HG02642 (cell line): ENCODE measurements around the gene KLF5.
"Not testable (repeated sequence)": the region's sequence is repeated elsewhere in the genome, so short reads cannot be mapped to it uniquely, and the experiment has no call there.

ENCODE experiments used
- ATAC-seq: cut with Tn5 transposase; IDR thresholded peaks from one replicate; pipeline ENCODE4 v1.9.1; 2021; ENCODE audit warnings: mild to moderate bottlenecking; ENCODE audit not compliant: unreplicated experiment, poor library complexity

KLF5 gene

GRCh38 chr13:73082471-73082870 lies 23.7 kb downstream of the KLF5 start:
- no peak for ATAC-seq

DNA sequence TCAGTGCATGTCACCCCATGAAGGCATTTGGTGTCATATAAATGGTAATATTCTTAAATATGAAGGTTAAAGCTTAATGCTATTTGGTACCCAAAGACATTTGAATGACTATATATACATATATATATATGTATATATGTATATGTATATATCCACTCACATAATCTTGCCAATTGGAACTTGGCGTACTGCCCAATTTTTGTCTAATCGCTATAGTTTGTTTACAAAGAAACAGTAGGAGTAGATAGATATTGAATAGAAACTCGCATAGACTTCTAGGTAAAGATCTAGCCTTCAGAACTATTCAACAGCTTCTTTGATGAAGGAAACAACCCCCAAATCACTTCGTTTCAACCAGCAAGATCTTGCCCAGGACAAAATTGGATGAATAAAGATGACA lies 24.1 kb downstream of the KLF5 start:
- ATAC-seq = no peak

DNA sequence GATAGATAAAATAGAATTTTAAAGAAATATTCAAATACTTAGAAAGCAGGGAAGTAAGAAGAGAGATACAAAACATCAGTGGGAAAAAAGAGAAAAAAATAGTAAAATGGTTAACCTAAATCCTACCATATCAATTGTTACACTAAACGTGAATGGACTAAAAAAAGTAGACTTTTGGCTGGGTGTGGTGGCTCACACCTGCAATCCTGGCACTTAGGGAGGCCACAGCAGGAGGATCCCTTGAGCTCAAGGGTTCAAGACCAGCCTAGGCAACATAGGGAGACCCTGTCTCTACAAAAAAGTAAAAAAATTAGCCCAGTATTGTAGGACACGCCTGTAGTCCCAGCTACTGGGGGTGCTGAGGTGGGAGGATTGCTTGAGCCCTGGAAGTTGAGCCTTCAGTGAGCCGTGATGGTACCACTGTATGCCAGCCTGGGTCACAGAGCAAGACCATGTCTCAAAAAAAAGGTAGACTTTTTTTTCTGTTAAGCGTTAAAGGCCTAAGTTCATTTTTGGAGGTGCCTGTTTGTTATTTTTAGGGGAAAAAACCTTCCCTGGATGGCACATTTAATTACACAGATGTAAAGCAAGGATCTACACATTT lies 29.6 kb downstream of the KLF5 start:
- ATAC-seq = no peak

GRCh38 chr13:73089213-73089612 lies 30.4 kb downstream of the KLF5 start:
- no peak for ATAC-seq

- ATAC-seq = no peak
These were observed 31.5 kb downstream of the KLF5 start for GRCh38 chr13:73090116-73090822.

GRCh38 chr13:73090823-73091187 lies 32.0 kb downstream of the KLF5 start:
- no peak for ATAC-seq

DNA sequence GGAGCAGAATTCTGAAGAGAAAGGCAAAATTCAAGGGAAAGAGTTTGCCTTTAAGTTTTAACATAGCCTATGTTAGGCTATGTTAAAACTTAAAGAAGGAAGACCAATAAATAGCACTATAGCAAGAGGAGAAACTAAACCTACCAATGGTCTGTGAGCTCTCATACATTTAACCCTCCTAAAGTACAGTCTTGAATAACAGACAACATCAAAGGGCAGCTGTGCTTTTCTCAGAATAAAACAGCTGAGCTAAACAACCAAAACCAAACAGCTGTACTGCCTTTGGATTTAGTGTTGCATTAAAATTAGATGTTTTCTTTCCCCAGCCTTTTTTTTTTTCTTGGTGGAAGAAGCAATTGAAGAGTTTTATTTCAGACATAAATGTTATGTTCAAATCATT lies 34.0 kb downstream of the KLF5 start:
- no peak for ATAC-seq

DNA sequence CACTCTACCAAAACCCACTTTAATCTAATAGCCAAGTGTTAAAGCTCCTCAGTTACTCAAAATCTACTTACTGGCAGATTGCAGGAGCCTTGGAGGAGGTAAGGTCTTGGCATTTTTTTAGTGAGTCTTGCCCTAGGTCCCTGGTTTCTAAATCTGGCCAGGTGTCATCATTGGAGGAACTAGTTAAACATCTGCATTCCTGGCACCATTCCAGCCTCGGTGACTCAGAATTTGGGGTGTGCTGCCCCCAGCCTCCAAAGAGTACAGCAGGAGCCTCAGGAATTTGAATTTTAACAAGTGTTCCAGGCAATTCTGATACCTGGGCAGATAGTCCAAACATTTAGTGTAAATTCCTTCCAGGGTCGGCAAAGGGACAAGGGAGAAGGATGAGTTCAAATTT lies 37.4 kb downstream of the KLF5 start:
- ATAC-seq = no peak

DNA sequence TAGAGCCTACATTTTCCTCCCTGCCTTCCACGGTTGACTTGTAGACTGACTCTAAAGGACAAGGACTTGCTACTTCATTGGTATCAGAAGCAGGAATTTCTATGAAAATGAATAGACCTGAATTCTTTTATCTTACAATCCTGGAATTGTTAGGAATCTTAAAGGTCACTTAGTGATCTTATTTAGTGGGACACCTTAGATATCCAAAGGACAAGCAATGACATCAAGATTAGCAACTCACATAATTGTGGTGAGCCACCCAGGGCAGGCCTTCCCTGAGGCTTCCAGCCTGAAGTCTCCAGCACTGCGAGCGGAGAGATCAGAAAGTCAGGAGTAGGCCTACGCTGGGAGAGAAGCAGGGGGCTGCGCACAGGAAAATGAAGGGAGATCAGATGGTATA lies 37.8 kb downstream of the KLF5 start:
- ATAC-seq = no peak

DNA sequence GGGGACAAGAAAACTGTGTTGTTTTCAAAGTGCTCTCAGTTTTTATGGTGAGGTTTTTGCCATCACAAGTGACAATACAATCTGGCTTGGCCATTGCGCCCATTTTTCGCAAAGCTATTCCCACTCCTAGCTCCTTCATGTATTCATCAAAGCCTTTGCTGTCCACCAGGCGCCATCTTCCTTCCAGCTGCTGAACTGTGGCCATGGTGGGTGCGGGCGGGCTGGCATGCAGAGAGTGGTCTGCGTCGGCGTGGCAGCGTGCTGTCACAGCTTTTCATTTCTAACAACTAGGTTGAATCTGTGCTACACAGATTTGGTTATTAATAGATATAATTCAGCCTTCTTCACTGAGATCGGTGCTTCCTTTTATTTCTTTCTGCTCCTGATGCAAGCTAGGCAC lies 42.0 kb downstream of the KLF5 start:
- ATAC-seq = not testable (repeated sequence)

- no peak for ATAC-seq
These were observed 42.7 kb downstream of the KLF5 start for GRCh38 chr13:73101351-73102007.

- ATAC-seq = no peak
These were observed 44.4 kb downstream of the KLF5 start for GRCh38 chr13:73103238-73103637.

- no peak for ATAC-seq
These were observed 47.8 kb downstream of the KLF5 start for GRCh38 chr13:73106513-73107178.

DNA sequence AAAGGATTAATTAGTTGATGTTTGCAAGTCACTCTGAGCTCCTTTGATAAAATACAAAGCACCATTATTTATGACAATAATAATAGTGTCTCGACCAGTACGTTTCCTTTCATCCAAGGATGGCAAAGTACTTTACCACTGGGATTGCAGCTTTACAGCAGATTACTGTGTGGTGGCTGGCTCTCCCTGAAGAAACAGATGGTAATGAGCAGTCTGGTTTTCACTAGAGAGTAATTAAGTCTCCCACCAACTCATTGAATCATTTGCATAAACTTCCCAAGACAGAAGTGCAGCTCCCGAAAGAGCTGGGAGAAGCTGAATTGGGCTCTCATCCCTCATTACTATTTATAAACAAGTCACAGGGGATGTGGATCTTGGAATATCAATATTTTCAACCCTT lies 48.7 kb downstream of the KLF5 start:
- no peak for ATAC-seq

- ATAC-seq = no peak
These were observed 49.2 kb downstream of the KLF5 start for GRCh38 chr13:73107970-73108369.

- no peak for ATAC-seq
These were observed 50.6 kb downstream of the KLF5 start for GRCh38 chr13:73109288-73109899.

DNA sequence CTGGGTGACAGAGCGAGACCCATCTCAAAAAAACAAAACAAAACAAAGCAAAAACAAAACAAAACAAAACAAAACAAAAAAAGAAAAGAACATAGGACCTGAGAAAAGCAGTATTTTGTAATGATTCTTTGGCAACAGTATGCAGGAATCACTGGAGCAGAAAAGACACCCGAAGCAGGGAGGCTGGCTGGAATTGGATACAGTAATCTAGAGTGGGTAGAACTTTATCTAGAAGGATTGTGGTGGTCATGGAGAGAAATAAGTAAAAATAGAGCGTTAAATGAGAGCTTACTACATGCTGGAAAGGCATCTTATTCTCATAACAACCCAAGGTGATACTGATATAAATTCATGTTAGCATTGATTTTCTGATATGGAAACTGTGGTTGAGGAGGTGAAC lies 51.2 kb downstream of the KLF5 start:
- ATAC-seq = no peak

- no peak for ATAC-seq
These were observed 52.0 kb downstream of the KLF5 start for GRCh38 chr13:73110814-73111213.

DNA sequence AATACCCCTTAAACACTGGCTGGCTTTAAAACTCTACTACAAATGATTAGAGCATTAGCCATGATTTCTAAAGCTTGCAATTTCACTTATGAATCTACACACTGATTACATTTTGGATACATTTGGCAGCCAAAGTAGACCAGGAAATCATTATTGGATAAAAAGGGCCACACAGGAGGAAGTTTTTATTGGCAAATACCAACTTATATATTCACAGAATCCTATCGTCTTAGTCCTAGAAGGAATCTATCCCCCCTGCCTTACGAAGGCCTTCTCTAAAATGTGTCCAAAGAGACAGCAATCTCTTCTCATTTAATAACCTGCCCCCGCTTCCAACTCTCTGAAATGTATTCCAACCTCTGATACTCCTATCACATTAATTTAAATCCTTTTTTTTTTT lies 52.5 kb downstream of the KLF5 start:
- no peak for ATAC-seq

- no peak for ATAC-seq
These were observed 60.8 kb downstream of the KLF5 start for GRCh38 chr13:73119612-73120011.
